ENCODE data around the gene LONP1.

LONP1 gene

DNA sequence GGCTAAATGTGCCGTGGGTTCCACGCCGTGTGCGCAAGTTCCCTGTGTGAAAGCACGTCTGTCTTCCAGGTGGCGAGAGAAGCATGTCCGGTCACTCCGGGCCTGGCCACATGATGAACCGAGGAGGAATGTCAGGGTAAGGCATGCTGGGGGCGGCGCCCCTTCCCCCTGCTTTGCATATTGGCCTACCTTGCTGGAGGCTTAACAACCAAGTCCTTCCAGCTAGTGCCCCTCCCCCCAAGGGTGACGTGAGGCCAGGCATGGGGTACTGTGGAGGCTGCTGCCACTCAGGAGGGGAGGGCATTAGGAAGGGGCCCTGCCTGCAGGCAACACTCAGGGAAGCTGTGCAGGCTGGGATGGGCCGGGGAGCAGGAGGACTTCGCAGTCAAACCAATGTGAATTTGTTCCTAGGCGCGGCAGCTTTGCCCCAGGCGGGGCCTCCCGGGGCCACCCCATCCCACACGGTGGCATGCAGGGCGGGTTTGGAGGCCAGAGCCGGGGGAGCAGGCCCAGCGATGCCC, 52.1 kb downstream of the LONP1 start:
- H3K4me3 ChIP-seq (ENCODE audit: low read depth, low read length) = no peak overlapping the region
- TF ChIP-seq, protein P1, sequence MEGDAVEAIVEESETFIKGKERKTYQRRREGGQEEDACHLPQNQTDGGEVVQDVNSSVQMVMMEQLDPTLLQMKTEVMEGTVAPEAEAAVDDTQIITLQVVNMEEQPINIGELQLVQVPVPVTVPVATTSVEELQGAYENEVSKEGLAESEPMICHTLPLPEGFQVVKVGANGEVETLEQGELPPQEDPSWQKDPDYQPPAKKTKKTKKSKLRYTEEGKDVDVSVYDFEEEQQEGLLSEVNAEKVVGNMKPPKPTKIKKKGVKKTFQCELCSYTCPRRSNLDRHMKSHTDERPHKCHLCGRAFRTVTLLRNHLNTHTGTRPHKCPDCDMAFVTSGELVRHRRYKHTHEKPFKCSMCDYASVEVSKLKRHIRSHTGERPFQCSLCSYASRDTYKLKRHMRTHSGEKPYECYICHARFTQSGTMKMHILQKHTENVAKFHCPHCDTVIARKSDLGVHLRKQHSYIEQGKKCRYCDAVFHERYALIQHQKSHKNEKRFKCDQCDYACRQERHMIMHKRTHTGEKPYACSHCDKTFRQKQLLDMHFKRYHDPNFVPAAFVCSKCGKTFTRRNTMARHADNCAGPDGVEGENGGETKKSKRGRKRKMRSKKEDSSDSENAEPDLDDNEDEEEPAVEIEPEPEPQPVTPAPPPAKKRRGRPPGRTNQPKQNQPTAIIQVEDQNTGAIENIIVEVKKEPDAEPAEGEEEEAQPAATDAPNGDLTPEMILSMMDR (conservative IDR thresholded peaks at IDR 0.05; ENCODE audit: low read depth, low read length) = no peak
- DNase-seq (ENCODE audit: low read depth) = no peak

DNA sequence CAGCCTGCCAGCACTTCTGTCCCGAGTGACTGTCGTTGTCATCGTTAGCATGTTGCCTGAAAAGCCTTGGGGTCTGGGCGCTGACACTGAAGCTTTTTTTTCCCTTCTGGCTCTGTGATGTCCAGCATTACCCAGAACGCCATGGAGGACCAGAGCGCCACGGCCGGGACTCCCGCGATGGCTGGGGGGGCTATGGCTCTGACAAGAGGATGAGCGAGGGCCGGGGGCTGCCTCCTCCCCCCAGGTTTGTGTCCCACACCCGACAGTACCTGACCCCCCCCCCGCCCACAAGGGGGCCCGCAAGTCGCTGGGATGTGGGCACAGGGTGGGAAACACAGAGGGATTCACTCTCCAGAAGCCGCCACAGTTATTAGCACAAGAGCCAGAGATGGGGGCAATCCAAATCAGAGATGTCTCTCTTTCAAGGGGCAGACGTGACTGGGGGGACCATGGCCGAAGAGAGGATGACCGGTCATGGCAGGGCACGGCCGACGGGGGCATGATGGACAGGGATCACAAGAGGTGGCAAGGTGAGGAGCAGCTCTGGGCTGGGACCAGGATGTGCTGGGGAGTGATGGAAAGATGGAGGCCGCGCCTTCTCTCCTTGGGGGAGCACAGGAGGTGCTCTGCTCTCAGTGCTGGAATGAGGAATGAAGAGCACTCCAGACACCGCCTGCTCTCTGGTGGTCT, 52.9 kb downstream of the LONP1 start:
- no peak for DNase-seq (ENCODE audit: low read depth)
- TF ChIP-seq, protein P1 (conservative IDR thresholded peaks at IDR 0.05; ENCODE audit: low read depth, low read length) = no peak
- H3K4me3 ChIP-seq (ENCODE audit: low read depth, low read length) = no peak overlapping the region

DNA sequence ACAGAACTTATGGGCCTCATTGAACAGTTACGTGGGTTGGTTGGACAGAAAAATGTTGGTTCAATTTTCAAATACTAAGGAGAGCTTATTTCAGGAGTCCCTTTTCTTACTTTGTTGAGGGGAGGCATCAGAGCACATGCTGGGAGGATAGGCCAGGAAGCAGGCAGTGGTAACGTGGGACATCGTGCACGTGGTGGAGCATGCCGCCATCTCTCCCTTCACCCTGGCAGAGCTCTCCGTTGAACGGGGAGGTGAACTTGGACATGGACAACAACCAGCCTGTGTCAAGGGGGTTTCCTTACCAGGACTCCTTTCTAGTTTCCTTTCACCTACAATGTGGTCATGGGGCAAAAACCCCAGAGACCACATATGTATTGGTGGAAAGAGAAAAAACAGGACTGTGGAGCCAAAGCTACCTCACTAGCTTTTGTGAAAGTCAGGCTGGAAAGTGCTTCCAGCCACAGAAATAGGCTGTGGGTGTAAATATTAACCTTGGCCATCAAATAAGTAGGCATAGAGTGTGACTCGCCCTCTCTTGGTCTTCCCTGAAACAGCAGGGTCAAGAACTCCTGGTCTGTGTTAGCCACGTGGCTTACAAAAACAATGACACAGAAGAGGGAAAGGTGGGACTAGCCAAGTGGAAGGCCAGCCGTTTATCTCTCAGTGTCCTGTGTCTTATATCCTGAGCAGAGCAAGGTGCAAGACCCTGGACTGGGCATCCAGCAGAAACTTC, 54.0 kb downstream of the LONP1 start:
- TF ChIP-seq, protein P1 (conservative IDR thresholded peaks at IDR 0.05; ENCODE audit: low read depth, low read length) = peak; percentile 55
- no peak overlapping the region for H3K4me3 ChIP-seq (ENCODE audit: low read depth, low read length)
- DNase-seq (ENCODE audit: low read depth) = peak; percentile 80

DNA sequence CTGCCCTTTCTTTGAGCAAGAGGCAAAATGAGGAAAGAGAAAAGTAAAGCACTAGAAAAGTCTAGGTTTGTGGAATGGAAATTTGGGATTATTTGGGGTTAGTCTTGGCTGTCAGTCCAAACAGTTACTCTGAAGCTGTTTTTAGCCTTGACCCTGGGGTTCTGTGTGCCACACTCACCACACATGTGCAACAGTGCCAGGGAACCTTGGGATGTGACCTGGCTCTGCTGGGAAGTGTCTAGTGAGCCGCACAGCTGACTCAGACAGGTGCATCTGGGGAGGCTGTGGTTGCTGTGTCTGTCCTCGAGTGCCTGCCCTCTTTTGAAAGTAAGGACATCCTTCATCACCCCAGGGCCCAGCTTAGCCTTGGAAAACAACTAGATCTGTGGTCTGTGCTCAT, 55.4 kb downstream of the LONP1 start:
- H3K4me3 ChIP-seq (ENCODE audit: low read depth, low read length) = no peak overlapping the region
- DNase-seq (ENCODE audit: low read depth) = no peak
- TF ChIP-seq, protein P1 (conservative IDR thresholded peaks at IDR 0.05; ENCODE audit: low read depth, low read length) = no peak

DNA sequence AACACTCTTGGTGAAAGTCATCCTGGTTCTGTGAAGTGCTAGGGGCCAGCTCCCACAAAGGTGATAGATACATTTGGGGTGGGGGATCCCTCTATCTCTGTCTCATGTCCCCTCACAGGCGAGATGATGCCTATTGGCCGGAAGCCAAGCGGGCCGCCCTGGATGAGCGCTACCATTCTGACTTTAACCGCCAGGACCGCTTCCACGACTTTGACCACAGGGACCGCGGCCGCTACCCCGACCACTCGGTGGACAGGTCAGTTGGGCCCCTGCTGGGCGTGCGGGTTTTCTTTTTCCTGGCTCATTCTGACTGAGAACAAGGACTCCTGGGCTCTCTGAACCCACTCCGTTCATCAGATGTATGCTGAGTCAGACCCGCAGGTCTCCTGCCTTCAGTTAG, 56.0 kb downstream of the LONP1 start:
- H3K4me3 ChIP-seq (ENCODE audit: low read depth, low read length) = no peak overlapping the region
- TF ChIP-seq, protein P1 (conservative IDR thresholded peaks at IDR 0.05; ENCODE audit: low read depth, low read length) = no peak
- no peak for DNase-seq (ENCODE audit: low read depth)

DNA sequence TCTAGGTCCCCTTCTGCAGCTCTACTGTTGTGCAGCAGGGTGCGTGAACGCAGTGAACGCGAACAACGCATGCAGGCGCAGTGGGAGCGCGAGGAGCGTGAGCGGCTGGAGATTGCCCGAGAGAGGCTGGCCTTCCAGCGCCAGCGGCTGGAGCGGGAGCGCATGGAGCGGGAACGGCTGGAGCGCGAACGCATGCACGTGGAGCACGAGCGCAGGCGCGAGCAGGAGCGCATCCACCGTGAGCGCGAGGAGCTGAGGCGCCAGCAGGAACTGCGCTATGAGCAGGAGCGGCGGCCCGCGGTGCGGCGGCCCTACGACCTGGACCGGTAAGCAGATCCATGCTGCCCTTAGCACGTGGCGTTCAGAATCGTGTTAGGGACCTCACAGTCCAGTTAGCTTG, 58.5 kb downstream of the LONP1 start:
- TF ChIP-seq, protein P1 (conservative IDR thresholded peaks at IDR 0.05; ENCODE audit: low read depth, low read length) = no peak
- H3K4me3 ChIP-seq (ENCODE audit: low read depth, low read length) = no peak overlapping the region
- DNase-seq (ENCODE audit: low read depth) = no peak
